ENCODE measurements around the gene MGAT5B. TPM values are rescaled to one million over a fixed set of nuclear protein-coding genes. Genes with fewer than 3 reads are reported as not detected.

MGAT5B gene
- total RNA-seq, 2 donors from 2014 or later, result 0.28 to 1.4 TPM

GRCh38 chr17:76905836-76906235 is 37.6 kb downstream of the MGAT5B start:
- peaks cover 7% of the 10 kb centered on the region for H3K27me3 Mint-ChIP-seq (ENCODE audit: low read depth)
- H3K9me3 Mint-ChIP-seq, result peaks cover 0 to 4% of the 10 kb centered on the region in 2 donors
- H3K27ac Mint-ChIP-seq, result no peak overlapping the region
- no peak overlapping the region for H3K4me3 Mint-ChIP-seq
- H3K36me3 Mint-ChIP-seq (ENCODE audit: insufficient read depth in 2 of 2), result no peaks in the 10 kb centered on the region
- DNase-seq (no peak), ATAC-seq (replicated peaks in 1 of 2) (no peak)
- no peaks in the 10 kb centered on the region for H3K4me1 Mint-ChIP-seq (ENCODE audit: low read depth)

GRCh38 chr17:76906463-76906862 is 38.3 kb downstream of the MGAT5B start:
- ATAC-seq (replicated peaks in 1 of 2) (no peak), DNase-seq (no peak)
- H3K27me3 Mint-ChIP-seq (ENCODE audit: low read depth), result peaks cover 7% of the 10 kb centered on the region
- H3K4me3 Mint-ChIP-seq, result no peak overlapping the region
- peaks cover 0 to 4% of the 10 kb centered on the region in 2 donors for H3K9me3 Mint-ChIP-seq
- no peaks in the 10 kb centered on the region for H3K4me1 Mint-ChIP-seq (ENCODE audit: low read depth)
- no peaks in the 10 kb centered on the region for H3K36me3 Mint-ChIP-seq (ENCODE audit: insufficient read depth in 2 of 2)
- H3K27ac Mint-ChIP-seq, result no peak overlapping the region

- Mint-ChIP-seq H3K27ac (no peak overlapping the region), H3K4me3 (no peak overlapping the region), H3K9me3 (peaks cover 0 to 4% of the 10 kb centered on the region in 2 donors), H3K36me3 (ENCODE audit: insufficient read depth in 2 of 2) (no peaks in the 10 kb centered on the region), H3K27me3 (ENCODE audit: low read depth) (peaks cover 7% of the 10 kb centered on the region), H3K4me1 (ENCODE audit: low read depth) (no peaks in the 10 kb centered on the region)
- ATAC-seq (replicated peaks in 1 of 2), result no peak
- DNase-seq, result no peak
Observed at GRCh38 chr17:76907352-76907751, 39.1 kb downstream of the MGAT5B start.

- H3K4me1 Mint-ChIP-seq (ENCODE audit: low read depth), result no peaks in the 10 kb centered on the region
- H3K27ac Mint-ChIP-seq, result no peak overlapping the region
- H3K27me3 Mint-ChIP-seq (ENCODE audit: low read depth), result peaks cover 7% of the 10 kb centered on the region
- ATAC-seq (replicated peaks in 1 of 2) (no peak), DNase-seq (peak; percentile 9 to 16)
- peaks cover 0 to 4% of the 10 kb centered on the region in 2 donors for H3K9me3 Mint-ChIP-seq
- no peak overlapping the region for H3K4me3 Mint-ChIP-seq
- H3K36me3 Mint-ChIP-seq (ENCODE audit: insufficient read depth in 2 of 2), result no peaks in the 10 kb centered on the region
Observed at GRCh38 chr17:76909971-76910760, 42.0 kb downstream of the MGAT5B start.

GRCh38 chr17:76911299-76912017 is 43.3 kb downstream of the MGAT5B start:
- ATAC-seq (replicated peaks in 1 of 2) (no peak), DNase-seq (no peak)
- Mint-ChIP-seq H3K36me3 (ENCODE audit: insufficient read depth in 2 of 2) (no peaks in the 10 kb centered on the region), H3K9me3 (peaks cover 0 to 4% of the 10 kb centered on the region in 2 donors), H3K27me3 (ENCODE audit: low read depth) (peaks cover 7% of the 10 kb centered on the region), H3K27ac (no peak overlapping the region), H3K4me1 (ENCODE audit: low read depth) (no peaks in the 10 kb centered on the region), H3K4me3 (no peak overlapping the region)

- H3K27me3 Mint-ChIP-seq (ENCODE audit: low read depth), result peaks cover 7% of the 10 kb centered on the region
Observed at GRCh38 chr17:76912421-76913164, 44.4 kb downstream of the MGAT5B start.

GRCh38 chr17:76914937-76915336 is 46.7 kb downstream of the MGAT5B start:
- no peak overlapping the region for H3K27ac Mint-ChIP-seq
- peaks cover 7% of the 10 kb centered on the region for H3K27me3 Mint-ChIP-seq (ENCODE audit: low read depth)

More at GRCh38 chr17:76912421-76913164, 44.4 kb downstream of the MGAT5B start:
- no peaks in the 10 kb centered on the region for H3K36me3 Mint-ChIP-seq (ENCODE audit: insufficient read depth in 2 of 2)
- H3K27ac Mint-ChIP-seq, result no peak overlapping the region
- DNase-seq (no peak), ATAC-seq (replicated peaks in 1 of 2) (no peak)
- no peak overlapping the region for H3K4me3 Mint-ChIP-seq
- no peaks in the 10 kb centered on the region for H3K4me1 Mint-ChIP-seq (ENCODE audit: low read depth)
- H3K9me3 Mint-ChIP-seq, result peaks cover 0 to 1% of the 10 kb centered on the region in 2 donors

GRCh38 chr17:76915840-76916510 is 47.8 kb downstream of the MGAT5B start:
- Mint-ChIP-seq H3K27me3 (ENCODE audit: low read depth) (no peaks in the 10 kb centered on the region), H3K9me3 (no peaks in the 10 kb centered on the region), H3K4me1 (ENCODE audit: low read depth) (no peaks in the 10 kb centered on the region), H3K4me3 (no peak overlapping the region), H3K27ac (no peak overlapping the region), H3K36me3 (ENCODE audit: insufficient read depth in 2 of 2) (no peaks in the 10 kb centered on the region)
- no peak for ATAC-seq (replicated peaks in 1 of 2)
- no peak for DNase-seq

More at GRCh38 chr17:76914937-76915336, 46.7 kb downstream of the MGAT5B start:
- no peak overlapping the region for H3K4me3 Mint-ChIP-seq
- no peaks in the 10 kb centered on the region for H3K36me3 Mint-ChIP-seq (ENCODE audit: insufficient read depth in 2 of 2)
- no peaks in the 10 kb centered on the region for H3K9me3 Mint-ChIP-seq
- ATAC-seq (replicated peaks in 1 of 2) (no peak), DNase-seq (no peak)
- no peaks in the 10 kb centered on the region for H3K4me1 Mint-ChIP-seq (ENCODE audit: low read depth)

- Mint-ChIP-seq H3K4me1 (ENCODE audit: low read depth) (no peaks in the 10 kb centered on the region), H3K36me3 (ENCODE audit: insufficient read depth in 2 of 2) (no peaks in the 10 kb centered on the region), H3K4me3 (no peak overlapping the region), H3K27me3 (ENCODE audit: low read depth) (no peaks in the 10 kb centered on the region), H3K9me3 (no peaks in the 10 kb centered on the region), H3K27ac (no peak overlapping the region)
- ATAC-seq (replicated peaks in 1 of 2) (no peak), DNase-seq (no peak)
Observed at GRCh38 chr17:76917829-76918228, 49.6 kb downstream of the MGAT5B start.

GRCh38 chr17:76918811-76919210 is 50.6 kb downstream of the MGAT5B start:
- ATAC-seq (replicated peaks in 1 of 2) (no peak), DNase-seq (no peak)
- H3K27ac Mint-ChIP-seq, result no peak overlapping the region
- no peaks in the 10 kb centered on the region for H3K36me3 Mint-ChIP-seq (ENCODE audit: insufficient read depth in 2 of 2)
- no peaks in the 10 kb centered on the region for H3K4me1 Mint-ChIP-seq (ENCODE audit: low read depth)
- H3K27me3 Mint-ChIP-seq (ENCODE audit: low read depth), result no peaks in the 10 kb centered on the region
- H3K4me3 Mint-ChIP-seq, result no peak overlapping the region
- H3K9me3 Mint-ChIP-seq, result no peaks in the 10 kb centered on the region

GRCh38 chr17:76920364-76921139 is 52.3 kb downstream of the MGAT5B start:
- Mint-ChIP-seq H3K36me3 (ENCODE audit: insufficient read depth in 2 of 2) (no peaks in the 10 kb centered on the region), H3K4me1 (ENCODE audit: low read depth) (no peaks in the 10 kb centered on the region), H3K27ac (no peak overlapping the region), H3K4me3 (no peak overlapping the region), H3K27me3 (ENCODE audit: low read depth) (no peaks in the 10 kb centered on the region), H3K9me3 (no peaks in the 10 kb centered on the region)
- DNase-seq (no peak), ATAC-seq (replicated peaks in 1 of 2) (no peak)

- Mint-ChIP-seq H3K4me3 (no peak overlapping the region), H3K27ac (no peak overlapping the region), H3K9me3 (no peaks in the 10 kb centered on the region), H3K4me1 (ENCODE audit: low read depth) (no peaks in the 10 kb centered on the region), H3K36me3 (ENCODE audit: insufficient read depth in 2 of 2) (no peaks in the 10 kb centered on the region), H3K27me3 (ENCODE audit: low read depth) (no peaks in the 10 kb centered on the region)
- DNase-seq (no peak), ATAC-seq (replicated peaks in 1 of 2) (no peak)
Observed at GRCh38 chr17:76921340-76922036, 53.3 kb downstream of the MGAT5B start.

Data from activated T-cell treated with anti-CD3 and anti-CD28 coated beads, Interleukin-2, amount 50 U/mL, for 72 hours (primary cell).